HK-2 (cell line): ENCODE measurements around the gene ENGASE.

Experiments
- DNase-seq: peaks from one replicate; pipeline ENCODE4 v3.0.0-alpha.2; 2018; ENCODE audit not compliant: unreplicated experiment

ENGASE gene

GRCh38 chr17:79135628-79136405 lies 61.2 kb downstream of the ENGASE start:
- DNase-seq: no peak
